ENCODE results near the gene CA11.

CA11 gene

DNA sequence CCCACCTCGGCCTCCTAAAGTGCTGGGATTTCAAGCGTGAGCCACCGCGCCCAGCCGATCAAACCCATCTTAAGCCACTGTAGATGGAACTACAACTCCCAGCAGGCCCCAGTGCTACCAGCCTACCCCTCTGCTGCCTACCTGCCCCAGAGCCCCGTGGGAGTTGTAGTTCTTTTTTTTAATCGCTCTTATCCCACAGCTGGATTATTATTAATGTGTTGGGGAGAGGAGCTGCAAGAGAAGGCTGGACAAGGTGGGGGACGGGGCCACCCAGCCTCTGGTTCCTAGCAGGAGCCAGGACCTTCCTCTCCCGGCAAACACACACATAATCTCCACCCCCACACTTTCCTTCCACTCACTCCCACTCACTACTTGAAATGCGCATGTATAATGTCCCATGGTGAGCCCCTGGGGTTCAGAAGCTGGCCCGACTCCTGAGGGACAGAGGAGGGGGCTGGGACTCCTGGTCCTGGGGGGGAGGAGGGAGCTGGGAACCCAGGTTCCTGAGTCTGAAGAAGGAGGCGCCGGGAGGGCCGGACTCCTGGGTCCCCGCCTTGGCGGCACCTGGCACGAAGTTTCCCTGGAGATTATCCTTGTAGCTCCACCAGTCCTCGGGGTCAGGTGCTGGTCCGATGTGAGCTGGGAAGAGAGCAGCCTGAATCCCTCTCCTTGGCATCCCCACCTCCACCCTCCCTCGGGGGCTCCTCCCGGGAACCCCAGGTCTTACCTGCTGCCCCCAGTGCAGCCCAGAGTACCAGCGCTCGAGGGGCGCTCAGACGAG is 958 bp downstream of the CA11 start:
- TF ChIP-seq EGR1 (IDR thresholded peaks at IDR 0.05) (peak; percentile 71; the same call in 1 of the 2 replicates), YY1 (IDR thresholded peaks at IDR 0.05; ENCODE audit: low read depth) (0 out of 2 replicates have a peak, but pooled peaks have one; percentile 41), ZBTB7A (IDR thresholded peaks at IDR 0.05; ENCODE audit: low read depth) (0 out of 2 replicates have a peak, but pooled peaks have one; percentile 48), USF1 (IDR thresholded peaks at IDR 0.05) (0 out of 2 replicates have a peak, but pooled peaks have one; percentile 4), NFIC (IDR thresholded peaks at IDR 0.05) (no peak), CEBPB (IDR thresholded peaks at IDR 0.05) (no peak)

- TF ChIP-seq CREB1 (IDR thresholded peaks at IDR 0.05; ENCODE audit: low read depth) (no peak), REST (IDR thresholded peaks at IDR 0.05; ENCODE audit: low read depth) (no peak), TCF12 (IDR thresholded peaks at IDR 0.05; ENCODE audit: low read depth) (no peak), CEBPB (IDR thresholded peaks at IDR 0.05) (no peak), YY1 (IDR thresholded peaks at IDR 0.05; ENCODE audit: low read depth) (no peak), USF1 (IDR thresholded peaks at IDR 0.05) (no peak), TEAD4 (IDR thresholded peaks at IDR 0.05) (no peak), ZBTB7A (IDR thresholded peaks at IDR 0.05; ENCODE audit: low read depth) (no peak), TAF1 (IDR thresholded peaks at IDR 0.05; ENCODE audit: low read depth) (no peak), RAD21 (IDR thresholded peaks at IDR 0.05; ENCODE audit: low read depth) (no peak), EP300 (IDR thresholded peaks at IDR 0.05; ENCODE audit: borderline replicate concordance) (no peak), EGR1 (IDR thresholded peaks at IDR 0.05) (no peak), FOXM1 (IDR thresholded peaks at IDR 0.05; ENCODE audit: borderline replicate concordance, low read depth) (no peak), NFIC (IDR thresholded peaks at IDR 0.05) (no peak)
- TF ChIP-seq, protein P1, sequence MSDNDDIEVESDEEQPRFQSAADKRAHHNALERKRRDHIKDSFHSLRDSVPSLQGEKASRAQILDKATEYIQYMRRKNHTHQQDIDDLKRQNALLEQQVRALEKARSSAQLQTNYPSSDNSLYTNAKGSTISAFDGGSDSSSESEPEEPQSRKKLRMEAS (IDR thresholded peaks at IDR 0.05), result no peak
Observed at GRCh38 chr19:48644355-48644754, 1.6 kb downstream of the CA11 start.

DNA sequence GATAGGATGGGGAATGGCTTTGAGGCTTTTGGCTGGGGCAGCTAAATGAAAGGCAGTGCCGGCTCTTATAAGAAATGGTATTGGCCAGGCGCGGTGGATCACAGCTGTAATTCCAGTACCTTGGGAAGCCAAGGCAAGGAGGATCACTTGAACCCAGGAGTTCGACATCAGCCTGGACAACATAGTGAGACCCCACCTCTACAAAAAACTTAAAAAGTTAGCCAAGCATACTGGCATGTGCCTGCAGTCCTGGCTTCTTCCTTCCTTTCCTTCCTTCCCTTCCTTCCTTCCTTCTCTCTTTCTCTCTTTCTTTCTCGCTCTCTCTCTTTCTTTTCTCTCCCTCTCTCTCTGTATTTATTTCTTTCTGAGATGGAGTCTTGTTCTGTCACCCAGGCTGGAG is 3.1 kb downstream of the CA11 start:
- TF ChIP-seq ZBTB7A (IDR thresholded peaks at IDR 0.05; ENCODE audit: low read depth) (no peak), EGR1 (IDR thresholded peaks at IDR 0.05) (no peak), RAD21 (IDR thresholded peaks at IDR 0.05; ENCODE audit: low read depth) (no peak), YY1 (IDR thresholded peaks at IDR 0.05; ENCODE audit: low read depth) (no peak), CEBPB (IDR thresholded peaks at IDR 0.05) (no peak), FOXM1 (IDR thresholded peaks at IDR 0.05; ENCODE audit: borderline replicate concordance, low read depth) (no peak), NFIC (IDR thresholded peaks at IDR 0.05) (no peak), TCF12 (IDR thresholded peaks at IDR 0.05; ENCODE audit: low read depth) (no peak), USF1 (IDR thresholded peaks at IDR 0.05) (no peak), REST (IDR thresholded peaks at IDR 0.05; ENCODE audit: low read depth) (no peak), TAF1 (IDR thresholded peaks at IDR 0.05; ENCODE audit: low read depth) (no peak), EP300 (IDR thresholded peaks at IDR 0.05; ENCODE audit: borderline replicate concordance) (no peak), CREB1 (IDR thresholded peaks at IDR 0.05; ENCODE audit: low read depth) (no peak), TEAD4 (IDR thresholded peaks at IDR 0.05) (no peak)
- TF ChIP-seq, protein P1 (IDR thresholded peaks at IDR 0.05), result no peak

DNA sequence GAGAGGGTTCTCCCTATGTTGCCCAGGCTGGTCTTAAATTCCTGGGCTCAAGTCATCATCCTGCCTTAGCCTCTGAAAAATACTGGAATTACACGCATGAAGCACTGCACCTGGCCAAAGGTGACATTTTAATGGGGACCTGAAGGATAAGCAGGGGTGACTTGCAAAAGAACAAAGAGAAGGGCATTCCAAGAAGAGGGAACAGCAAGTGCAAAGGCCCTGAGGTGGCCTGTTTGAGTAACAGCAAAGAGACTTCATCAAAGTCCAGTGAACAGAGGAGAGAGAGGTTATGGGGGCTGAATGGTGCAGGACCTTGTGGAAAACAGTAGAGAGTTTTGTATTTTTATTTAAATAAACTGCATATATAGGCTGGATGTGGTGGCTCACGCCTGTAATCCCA is 4.1 kb downstream of the CA11 start:
- no peak for TF ChIP-seq TCF12 (IDR thresholded peaks at IDR 0.05; ENCODE audit: low read depth)
- no peak for TF ChIP-seq ZBTB7A (IDR thresholded peaks at IDR 0.05; ENCODE audit: low read depth)
- TF ChIP-seq, protein P1 (IDR thresholded peaks at IDR 0.05), result no peak
- no peak for TF ChIP-seq CEBPB (IDR thresholded peaks at IDR 0.05)
- TF ChIP-seq TAF1 (IDR thresholded peaks at IDR 0.05; ENCODE audit: low read depth), result no peak
- TF ChIP-seq USF1 (IDR thresholded peaks at IDR 0.05), result no peak
- no peak for TF ChIP-seq YY1 (IDR thresholded peaks at IDR 0.05; ENCODE audit: low read depth)
- no peak for TF ChIP-seq NFIC (IDR thresholded peaks at IDR 0.05)
- no peak for TF ChIP-seq EGR1 (IDR thresholded peaks at IDR 0.05)
- TF ChIP-seq EP300 (IDR thresholded peaks at IDR 0.05; ENCODE audit: borderline replicate concordance), result no peak
- TF ChIP-seq CREB1 (IDR thresholded peaks at IDR 0.05; ENCODE audit: low read depth), result no peak
- TF ChIP-seq RAD21 (IDR thresholded peaks at IDR 0.05; ENCODE audit: low read depth), result no peak
- no peak for TF ChIP-seq FOXM1 (IDR thresholded peaks at IDR 0.05; ENCODE audit: borderline replicate concordance, low read depth)
- TF ChIP-seq REST (IDR thresholded peaks at IDR 0.05; ENCODE audit: low read depth), result no peak
- no peak for TF ChIP-seq TEAD4 (IDR thresholded peaks at IDR 0.05)
